Urothelium cell line (cell line): Measurements from ENCODE around the gene PNMA8C.
"Not testable (repeated sequence)": the region's sequence is repeated elsewhere in the genome, so short reads cannot be mapped to it uniquely, and the experiment has no call there.

ENCODE experiments used
- DNase-seq: peaks from one replicate; pipeline ENCODE4 v3.0.0; 2011; ENCODE audit warnings: low spot score, mixed read lengths
- FAIRE-seq: peaks from 2 replicates; lab custom pipeline; 2011; peaks lifted over from hg19 to GRCh38; lab: Jason Lieb, UNC

The PNMA8C gene

DNA sequence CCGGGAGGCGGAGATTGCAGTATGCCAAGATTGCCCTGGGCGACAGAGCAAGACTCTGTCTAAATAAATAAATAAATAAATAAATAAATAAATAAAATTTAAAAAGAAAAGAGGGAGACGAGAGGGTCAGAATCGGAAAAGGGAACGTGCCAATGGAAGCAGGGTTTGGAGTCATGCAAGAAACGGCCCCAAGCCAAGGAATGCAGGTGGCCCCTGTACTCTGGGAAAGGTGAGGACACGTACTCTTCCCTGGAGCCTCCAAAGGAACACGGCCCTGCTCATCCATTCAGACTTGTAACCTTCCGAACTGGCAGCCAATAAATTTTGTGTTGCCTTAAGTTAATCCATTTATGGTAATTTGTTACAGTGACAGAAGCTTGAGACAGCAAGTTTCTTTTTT lies 19.9 kb upstream of the PNMA8C start:
- FAIRE-seq (no peak), DNase-seq (no peak)

DNA sequence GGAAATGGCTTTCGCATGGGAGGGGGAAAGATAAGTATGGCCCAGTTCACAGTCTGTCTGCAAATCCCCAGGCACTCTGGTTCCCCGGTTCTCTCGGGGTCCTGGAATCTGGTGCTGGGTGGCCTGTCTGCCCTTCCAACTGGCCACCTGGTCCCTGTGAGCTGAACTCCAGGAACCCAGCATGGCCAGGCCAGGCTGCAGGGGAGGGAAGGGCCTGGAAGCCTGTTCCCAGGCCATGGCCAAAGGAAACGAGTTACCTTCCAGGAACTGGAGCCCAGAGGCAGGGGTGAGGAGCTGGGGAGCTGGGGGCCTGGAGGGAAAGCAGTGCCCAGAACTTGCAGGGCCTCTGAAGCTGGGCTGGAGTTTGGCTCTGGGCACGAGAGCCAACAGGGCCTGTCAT lies 19.1 kb upstream of the PNMA8C start:
- DNase-seq (no peak), FAIRE-seq (no peak)

DNA sequence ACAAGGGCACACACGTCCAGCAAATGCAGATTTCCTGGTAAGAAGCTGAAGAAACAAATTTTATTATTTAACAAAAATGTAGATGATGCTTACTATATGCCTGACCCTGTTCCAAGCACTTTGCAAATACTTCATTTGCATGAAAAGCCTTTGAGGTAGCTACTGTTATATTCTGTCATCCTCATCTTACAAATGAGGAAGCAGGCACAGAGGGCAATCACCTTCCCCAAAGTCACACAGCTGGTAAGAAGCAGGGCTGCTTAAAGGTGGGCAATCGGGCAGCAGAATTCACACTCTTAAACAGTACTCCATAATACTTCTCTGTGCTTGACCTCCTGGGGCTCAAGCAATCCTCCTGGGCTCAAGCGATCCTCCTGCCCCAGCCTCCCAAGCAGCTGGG lies 18.3 kb upstream of the PNMA8C start:
- no peak for DNase-seq

DNA sequence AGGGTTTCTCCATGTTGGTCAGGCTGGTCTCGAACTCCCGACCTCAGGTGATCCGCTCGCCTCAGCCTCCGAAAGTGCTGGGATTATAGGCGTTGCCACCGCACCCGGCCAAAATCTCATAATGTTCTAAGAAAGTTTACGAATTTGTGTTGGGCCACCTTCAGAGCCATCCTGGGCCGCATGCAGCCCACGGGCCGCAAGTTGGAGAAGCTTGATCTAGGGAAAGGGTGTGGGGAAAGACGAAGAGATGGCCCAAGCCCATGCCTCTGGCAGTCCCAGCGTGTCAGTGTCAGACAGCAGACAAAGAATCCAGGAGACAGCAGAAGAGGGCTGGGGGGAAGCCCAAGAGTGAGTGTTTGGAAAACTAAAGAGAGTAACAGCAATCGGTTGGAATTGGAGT lies 17.3 kb upstream of the PNMA8C start:
- FAIRE-seq: no peak
- no peak for DNase-seq

More for the DNA sequence above, 18.3 kb upstream of the PNMA8C start:
- no peak for FAIRE-seq

DNA sequence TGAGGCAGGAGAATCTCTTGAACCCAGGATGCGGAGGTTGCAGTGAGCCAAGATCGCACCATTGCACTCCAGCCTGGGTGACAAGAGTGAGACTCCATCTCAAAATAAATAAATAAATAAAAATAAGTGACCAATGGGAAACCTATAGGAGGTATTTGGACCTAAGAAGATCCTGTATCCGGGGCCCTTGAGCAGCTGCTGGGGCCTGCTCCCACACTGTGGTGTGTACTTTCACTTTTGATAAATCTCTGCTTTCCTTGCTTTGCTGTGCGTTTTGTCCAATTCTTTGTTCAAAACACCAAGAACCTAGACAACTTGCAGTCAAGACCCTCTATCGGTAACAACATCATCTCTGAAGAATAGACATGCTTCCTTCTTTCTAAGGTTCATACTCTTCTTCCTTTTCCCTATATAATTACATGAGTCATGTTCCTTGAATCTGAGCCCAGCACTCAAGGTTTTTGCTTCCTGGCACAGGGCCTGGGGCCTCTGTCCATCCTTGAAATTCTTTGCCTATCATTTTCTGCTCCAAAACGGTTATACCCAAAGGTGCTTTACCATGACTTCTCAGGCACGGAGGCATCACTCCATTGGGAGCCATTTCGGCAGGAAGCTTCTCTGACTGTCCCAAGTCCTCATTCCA lies 14.2 kb upstream of the PNMA8C start:
- DNase-seq (peak; percentile 63), FAIRE-seq (no peak)

DNA sequence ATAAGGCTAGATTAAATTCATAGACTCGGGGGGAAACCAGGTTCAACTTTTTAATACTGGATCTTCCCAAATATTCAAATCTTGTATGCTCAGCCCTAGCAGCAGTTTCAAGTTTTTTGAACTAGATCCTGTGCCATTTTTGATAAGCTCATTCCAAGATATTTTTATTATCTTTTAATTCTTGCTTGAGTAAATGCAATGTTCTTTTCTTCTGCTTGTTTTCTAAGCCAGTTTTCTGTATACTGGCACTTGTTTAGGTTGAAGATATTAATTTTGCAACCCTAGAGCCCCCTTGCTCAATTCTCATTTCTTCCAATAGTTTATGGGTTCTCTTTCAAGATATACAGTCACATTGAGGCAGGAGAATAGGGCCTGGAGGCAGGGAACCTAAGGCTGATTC lies 13.1 kb upstream of the PNMA8C start:
- no peak for FAIRE-seq
- no peak for DNase-seq

DNA sequence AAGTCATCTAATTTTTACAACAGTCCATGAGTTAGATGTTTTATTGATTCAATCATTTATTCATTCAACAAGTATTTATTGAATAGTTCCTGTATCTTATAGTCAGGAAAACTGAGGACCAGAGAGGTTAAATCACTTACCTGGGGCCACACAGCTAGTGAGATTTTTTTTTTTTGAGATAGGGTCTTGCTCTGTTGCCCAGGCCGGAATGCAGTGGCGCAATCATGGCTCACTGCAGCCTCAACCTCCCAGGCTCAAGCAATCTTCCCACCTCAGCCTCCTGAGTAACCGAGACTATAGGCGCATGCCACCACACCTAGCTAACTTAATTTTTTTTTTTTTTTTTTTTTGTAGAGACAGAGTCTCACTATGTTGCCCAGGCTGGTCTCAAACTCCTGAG lies 7.0 kb upstream of the PNMA8C start:
- DNase-seq, FAIRE-seq: not testable (repeated sequence)

DNA sequence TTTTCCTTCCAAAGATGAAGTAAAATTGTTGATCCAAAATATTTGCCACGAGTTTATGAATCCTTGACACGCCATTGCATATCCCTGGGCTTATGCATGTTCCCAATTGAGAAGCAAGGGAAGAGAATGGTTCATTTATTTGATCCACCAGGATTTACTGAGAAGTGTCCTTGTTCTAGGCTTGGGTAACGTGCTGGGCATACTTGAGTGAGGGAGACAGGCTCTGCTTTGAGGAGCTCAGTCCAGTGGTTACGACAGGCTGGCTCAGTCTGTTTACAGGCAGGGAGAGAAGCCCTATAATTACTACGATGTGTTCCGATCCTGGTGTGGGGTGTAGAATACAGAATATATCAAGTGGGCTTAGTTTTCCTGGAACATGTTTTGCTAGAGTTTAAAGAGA lies 6.3 kb upstream of the PNMA8C start:
- no peak for FAIRE-seq

DNA sequence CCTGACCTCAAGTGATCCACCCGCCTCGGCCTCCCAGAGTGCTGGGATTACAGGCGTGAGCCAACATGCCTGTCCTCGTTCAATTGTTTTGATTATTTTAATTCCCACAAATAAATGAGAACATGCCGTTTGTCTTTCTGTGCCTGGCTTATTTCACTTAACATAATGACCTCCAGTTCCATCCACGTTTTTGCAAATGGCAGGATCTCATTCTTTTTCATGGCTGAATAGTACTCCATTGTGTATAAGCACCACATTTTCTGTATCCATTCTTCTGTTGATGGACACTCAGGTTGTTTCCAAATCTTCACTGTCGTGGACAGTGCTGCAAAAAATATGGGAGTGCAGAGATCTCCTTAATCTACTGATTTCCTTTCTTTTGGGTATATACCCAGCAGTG lies 4.7 kb upstream of the PNMA8C start:
- FAIRE-seq, DNase-seq: not testable (repeated sequence)

More for the DNA sequence above, 6.3 kb upstream of the PNMA8C start:
- DNase-seq: no peak

DNA sequence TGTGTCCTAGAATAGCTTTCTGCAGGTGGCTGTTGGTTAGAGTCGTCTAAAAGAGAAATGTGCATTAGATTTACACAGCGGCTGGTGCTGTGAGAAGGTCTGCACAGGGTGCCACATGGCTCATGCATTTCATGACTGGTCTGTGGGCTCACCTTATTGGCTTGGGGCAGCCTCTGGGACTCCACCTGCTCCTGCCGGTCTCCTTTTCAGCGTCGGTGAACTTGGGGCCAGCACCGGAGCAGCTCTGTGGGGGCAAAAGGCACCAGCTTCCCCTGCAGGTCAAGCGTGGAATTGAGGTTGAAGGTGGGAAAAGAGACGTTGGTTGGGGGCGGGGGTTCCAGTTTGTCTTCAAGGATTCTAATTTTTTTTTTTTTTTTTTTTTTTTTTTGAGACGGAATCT lies 3.1 kb upstream of the PNMA8C start:
- no peak for FAIRE-seq

DNA sequence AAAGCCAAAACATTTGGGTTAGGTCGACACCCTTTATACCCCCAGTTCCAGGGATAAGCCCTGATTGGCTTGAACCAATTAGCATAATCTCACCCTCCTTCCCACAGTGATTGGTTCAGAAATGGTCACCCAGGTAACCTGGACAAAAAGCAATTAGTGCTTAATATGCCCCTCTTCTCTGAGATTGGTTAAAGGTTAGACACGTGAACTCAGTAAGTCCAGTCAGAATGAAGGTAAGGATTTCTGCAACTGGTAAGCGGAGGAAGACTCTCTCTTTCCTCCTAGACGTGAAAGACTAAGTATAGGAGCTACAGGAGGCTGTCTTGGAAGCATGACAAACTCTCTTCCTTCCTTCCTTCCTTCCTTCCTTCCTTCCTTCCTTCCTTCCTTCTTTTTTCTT lies 1.3 kb upstream of the PNMA8C start:
- DNase-seq: no peak
- FAIRE-seq: no peak

More for the DNA sequence above, 3.1 kb upstream of the PNMA8C start:
- DNase-seq: no peak

DNA sequence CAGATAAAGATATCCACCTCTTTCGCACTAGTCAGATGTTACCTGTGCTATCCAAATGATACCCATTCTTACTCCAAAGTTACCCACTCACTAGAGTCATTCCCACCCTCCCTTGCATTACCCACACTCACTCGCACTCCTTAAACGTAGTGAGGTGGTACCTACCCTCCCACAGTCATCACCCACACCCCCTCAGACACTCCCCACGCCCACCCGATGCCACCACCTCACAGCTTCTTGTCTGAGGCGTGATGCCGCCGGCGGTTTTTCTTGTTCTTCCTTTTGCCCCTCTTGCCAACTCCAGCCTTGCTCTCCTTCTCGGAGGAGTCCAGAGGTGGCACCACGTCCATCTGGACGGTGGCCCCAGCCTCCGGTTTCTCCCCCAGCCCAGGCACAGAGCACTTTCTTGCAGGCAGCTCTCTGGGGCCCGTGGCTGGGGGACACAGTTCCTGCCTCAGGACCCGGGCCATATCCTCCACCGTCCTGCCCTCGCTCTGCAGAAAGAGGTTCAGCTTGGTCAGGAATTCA lies 1.2 kb downstream of the PNMA8C start:
- DNase-seq (no peak), FAIRE-seq (no peak)

DNA sequence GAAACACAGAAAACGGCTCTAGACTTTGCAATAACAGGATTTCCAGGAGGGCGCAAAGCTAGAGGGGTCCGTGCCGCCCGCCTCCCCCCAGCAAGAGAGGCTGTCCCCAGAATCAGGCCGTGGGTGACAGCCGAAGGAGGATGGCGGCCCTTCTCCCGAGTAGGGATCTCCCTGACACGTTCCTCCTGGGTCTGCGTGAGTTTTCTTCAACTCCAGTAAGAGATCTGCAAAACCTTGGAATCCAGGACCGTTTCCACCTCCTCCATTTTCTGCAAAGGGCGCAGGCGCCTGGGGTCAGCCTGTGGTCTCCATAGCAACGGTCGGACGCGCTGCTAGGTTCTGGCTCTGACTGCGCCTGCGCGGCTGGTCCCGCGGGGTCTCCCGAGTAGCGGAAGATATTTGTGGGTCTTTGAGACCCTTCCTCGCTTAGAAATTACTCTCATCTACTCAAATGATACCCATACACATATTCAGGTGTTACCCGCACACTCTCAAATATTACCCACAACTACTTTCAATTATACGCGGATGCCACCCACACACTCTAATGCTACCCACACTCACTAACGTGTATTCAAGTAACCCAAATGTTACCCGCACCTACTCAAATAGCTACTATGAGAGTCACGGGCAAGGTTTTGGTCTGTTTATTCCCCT lies 2.1 kb downstream of the PNMA8C start:
- FAIRE-seq: no peak

DNA sequence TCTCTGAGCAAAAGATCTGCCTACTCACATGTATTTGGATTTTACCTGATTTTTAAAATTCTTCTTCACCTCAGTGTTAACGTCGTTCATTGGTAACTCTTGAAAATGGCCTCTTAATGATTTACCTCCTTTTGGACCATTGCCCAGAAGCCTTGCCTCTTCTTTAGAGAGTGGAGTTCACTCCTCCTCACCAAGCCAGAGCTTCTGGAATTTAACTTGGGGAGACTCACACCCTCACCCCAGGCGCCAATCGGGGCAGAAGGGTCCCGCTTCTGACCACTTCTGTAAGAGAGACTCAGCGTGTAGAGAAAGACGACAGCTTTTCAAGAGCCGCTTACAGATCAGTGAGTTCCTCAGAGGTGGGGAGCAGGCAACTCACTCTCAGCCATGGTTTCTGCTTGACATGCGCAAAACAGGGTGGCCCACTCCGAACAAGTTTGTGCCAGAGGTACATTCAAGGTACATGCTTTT lies 2.7 kb downstream of the PNMA8C start:
- DNase-seq: no peak
- FAIRE-seq: no peak

More for the DNA sequence above, 2.1 kb downstream of the PNMA8C start:
- peak; percentile 89 for DNase-seq

DNA sequence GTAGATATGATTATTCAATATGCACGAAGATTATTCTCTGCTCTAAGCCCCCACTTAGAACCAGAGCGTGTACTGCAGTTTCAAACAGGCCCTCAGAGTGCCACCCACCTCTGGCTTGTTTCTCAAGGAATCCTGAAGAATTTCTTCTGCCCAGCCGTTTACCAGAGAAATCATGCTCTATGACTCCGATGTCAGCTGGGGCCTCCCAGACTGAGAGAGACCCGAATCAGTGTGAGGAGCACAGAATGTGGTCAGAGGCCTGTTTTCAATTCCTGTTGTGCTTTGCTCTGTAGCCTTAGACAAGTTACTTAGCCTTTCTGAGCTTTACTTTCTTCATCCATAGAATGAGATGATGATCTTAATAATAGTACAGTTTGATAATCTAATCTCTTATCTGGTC lies 5.5 kb downstream of the PNMA8C start:
- DNase-seq: no peak
- no peak for FAIRE-seq

DNA sequence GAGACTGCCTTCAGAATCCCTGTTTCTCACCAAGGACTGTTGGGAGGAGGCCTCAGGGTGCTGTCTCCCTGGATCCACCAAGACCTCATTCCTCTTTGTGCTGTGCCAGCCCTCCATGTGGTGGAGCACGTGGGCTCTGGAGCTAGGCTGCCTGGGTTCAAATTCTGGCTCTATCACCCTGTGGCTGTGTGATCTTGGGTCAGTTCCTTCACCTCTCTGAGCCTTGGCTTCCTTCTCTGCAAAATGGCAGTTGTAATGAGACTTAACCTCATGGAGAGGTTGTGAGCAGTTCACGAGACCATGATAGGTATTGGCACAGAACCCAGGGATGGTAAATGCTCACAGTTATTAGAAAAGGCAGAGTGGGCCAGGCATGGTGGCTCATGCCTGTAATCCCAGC lies 6.4 kb downstream of the PNMA8C start:
- no peak for DNase-seq
- no peak for FAIRE-seq

DNA sequence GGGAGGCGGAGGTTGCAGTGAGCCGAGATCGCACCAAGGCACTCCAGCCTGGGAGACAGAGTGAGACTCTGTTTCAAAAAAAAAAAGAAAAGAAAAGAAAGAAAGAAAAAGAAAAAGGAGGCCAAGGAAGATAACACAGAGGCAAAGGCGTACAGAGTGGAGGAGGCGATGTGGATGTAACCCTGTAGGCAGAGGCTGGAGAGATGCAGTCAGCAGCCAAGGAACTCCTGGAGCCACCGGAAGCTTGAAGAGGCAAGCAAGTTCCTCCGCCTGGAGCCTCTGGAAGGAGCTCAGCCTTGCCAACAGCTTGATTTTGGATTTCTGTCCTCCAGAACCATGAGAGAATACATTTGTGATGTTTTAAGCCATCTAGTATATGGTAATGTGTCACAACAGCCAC lies 8.7 kb downstream of the PNMA8C start:
- FAIRE-seq: no peak
- no peak for DNase-seq

DNA sequence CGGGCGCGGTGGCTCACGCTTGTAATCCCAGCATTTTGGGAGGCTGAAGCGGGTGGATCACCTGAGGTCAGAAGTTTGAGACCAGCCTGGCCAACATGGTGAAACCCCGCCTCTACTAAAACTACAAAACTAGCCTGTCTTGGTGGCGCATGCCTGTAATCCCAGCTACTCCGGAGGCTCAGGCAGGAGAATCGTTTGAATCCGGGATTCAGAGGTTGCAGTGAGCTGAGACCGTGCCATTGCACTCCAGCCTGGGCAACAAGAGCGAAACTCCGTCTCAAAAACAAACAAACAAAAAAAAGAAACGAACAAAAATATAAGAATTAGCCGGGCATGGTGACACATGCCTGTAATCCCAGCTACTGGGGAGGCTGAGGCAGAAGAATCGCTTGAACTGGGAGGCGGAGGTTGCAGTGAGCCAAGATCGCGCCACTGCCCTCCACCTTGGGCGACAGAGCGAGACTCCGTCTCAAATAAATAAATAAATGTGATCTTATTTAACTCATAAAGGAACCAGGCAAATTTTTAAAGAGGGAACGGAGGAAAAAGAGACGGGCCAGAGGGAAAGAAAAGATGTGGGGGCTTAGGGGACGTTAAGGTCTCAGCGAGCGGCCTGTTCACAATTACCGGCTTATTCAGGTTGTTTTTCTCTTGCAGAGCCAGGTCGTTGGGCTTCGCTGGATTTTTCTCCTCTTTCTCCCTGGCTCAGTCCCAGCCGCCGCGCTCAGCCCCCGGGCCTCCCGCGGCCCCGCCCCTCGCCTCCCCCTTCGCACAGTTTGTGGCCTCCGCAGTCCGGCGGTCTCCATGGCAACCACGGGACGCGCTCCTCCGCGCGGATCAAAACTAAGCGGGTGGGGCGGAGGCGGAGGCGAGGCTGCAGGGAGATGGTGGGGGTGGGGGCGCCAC lies 12.7 kb downstream of the PNMA8C start:
- DNase-seq (peak; percentile 96), FAIRE-seq (peak; percentile 96)

DNA sequence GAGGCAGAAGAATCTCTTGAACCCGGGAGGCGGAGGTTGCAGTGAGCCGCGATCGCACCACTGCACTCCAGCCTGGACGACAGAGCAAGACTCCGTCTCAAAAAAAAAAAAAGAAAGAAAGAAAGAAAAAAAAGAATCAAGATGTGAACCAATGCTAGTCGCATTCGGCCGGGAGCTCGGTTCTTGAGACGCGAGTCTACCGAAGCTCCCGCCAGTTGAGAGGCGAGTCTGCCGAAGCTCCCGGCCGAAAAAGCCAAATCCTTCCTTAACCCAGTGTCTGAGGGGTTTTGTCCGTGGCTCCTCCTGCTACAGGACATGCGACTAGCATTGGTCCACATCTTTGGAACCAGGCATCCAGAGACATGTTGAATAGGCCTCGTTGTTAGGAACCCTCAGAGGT lies 13.8 kb downstream of the PNMA8C start:
- not testable (repeated sequence) for FAIRE-seq, DNase-seq

DNA sequence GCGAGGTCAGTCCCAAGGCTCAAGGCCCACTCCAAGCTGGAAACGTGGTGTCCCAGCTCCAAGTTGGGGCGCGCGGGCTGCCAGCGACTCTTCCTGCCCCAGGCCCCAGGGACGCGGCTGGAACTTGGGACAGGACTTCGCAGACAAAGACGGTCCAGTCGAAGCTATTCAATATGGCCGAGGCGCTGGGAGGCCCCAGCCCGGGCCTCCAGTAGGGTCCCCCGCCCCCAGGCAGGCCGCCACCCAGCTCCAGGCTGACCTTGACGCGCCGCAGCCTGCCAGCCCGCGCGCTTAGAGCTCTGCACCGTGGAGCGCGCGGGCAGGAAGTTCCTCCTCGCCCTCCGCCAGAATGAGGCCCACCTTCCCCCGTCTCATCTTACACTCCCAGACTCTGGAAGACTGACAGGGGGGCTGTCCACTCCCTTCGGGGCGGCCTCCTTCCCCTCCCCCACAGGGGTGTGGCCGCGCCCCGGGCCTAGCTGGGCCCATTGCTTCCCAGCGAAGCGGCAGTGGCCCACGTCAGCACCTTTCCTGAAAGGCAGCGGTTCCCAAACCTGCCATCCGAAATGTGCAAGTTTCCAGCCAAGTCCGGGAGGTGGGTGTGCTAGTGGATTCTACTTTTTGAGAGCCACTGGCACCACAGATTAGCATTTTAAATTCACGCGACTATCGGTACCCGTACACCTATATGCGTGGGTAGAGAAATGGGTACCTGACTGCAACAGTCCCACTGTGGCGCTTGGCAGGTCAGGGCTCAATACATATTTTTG lies 15.3 kb downstream of the PNMA8C start, which contains the start of gene CCDC8:
Gene CCDC8 (minus strand): TSS at position 303 of the 770 bp plus-strand sequence. CDS start 754 bp downstream, outside the sequence.
- FAIRE-seq: no peak
- DNase-seq: peak; percentile 59
